IMR-90 (cell line): ENCODE measurements around the gene PLD1.

Experiments used
- BHLHE40 ChIP-seq: fragments of 150-350 bp; IDR thresholded peaks from 2 replicates; pipeline ENCODE4 v1.6.1; 2016; ENCODE audit warnings: mild to moderate bottlenecking, low read depth, low read length
- CEBPB ChIP-seq: IDR thresholded peaks from 2 replicates; pipeline ENCODE4 v1.6.1; 2012; ENCODE audit warnings: low read depth, low read length, improper control_type of control experiment
- CTCF ChIP-seq: conservative IDR thresholded peaks from 2 replicates; pipeline ENCODE4 v1.5.1; 2012; ENCODE audit warnings: mild to moderate bottlenecking, low read depth, low read length, improper control_type of control experiment
- ELK1 ChIP-seq: fragments of 150-350 bp; IDR thresholded peaks from 2 replicates; pipeline ENCODE4 v1.6.1; 2016; ENCODE audit warnings: low read depth, mild to moderate bottlenecking, low read length, moderate library complexity, borderline replicate concordance
- MAFK ChIP-seq: IDR thresholded peaks from 2 replicates; pipeline ENCODE4 v1.6.1; 2012; ENCODE audit warnings: low read depth, low read length, improper control_type of control experiment
- NFE2L2 ChIP-seq: fragments of 150-350 bp; IDR thresholded peaks from 2 replicates; pipeline ENCODE4 v1.6.1; 2016; ENCODE audit warnings: low read depth, mild to moderate bottlenecking, low read length
- POLR2A ChIP-seq: IDR thresholded peaks from 2 replicates; pipeline ENCODE4 v1.6.1; 2012; ENCODE audit warnings: mild to moderate bottlenecking, low read depth, low read length
- RAD21 ChIP-seq: IDR thresholded peaks from 2 replicates; pipeline ENCODE4 v1.6.1; 2012; ENCODE audit warnings: low read length, improper control_type of control experiment
- RCOR1 ChIP-seq: IDR thresholded peaks from 2 replicates; pipeline ENCODE4 v1.6.1; 2012; ENCODE audit warnings: mild to moderate bottlenecking, low read length, improper control_type of control experiment; ENCODE audit not compliant: insufficient replicate concordance
- RFX5 ChIP-seq: IDR thresholded peaks from 2 replicates; pipeline ENCODE4 v1.8.0; 2012; ENCODE audit warnings: low read depth, mild to moderate bottlenecking, low read length, moderate library complexity
- SMC3 ChIP-seq: fragments of 150-350 bp; IDR thresholded peaks from 2 replicates; pipeline ENCODE4 v1.6.1; 2016; ENCODE audit warnings: low read depth, mild to moderate bottlenecking, antibody characterized with exemption, low read length, moderate library complexity
- USF2 ChIP-seq: fragments of 150-350 bp; IDR thresholded peaks from 2 replicates; pipeline ENCODE4 v1.6.1; 2017; ENCODE audit warnings: mild to moderate bottlenecking, antibody characterized with exemption, low read length, low read depth

GRCh38 chr3:171584100-171584499 lies 226.2 kb downstream of the PLD1 start:
- TF ChIP-seq ELK1 (no peak), USF2 (no peak), CTCF (no peak), NFE2L2 (no peak), POLR2A (no peak), RAD21 (no peak), BHLHE40 (no peak), SMC3 (no peak), RFX5 (no peak), RCOR1 (no peak), MAFK (no peak), CEBPB (no peak)
